ENCODE results near the gene MT1G. TPM values are rescaled to one million over a fixed set of nuclear protein-coding genes. Genes with fewer than 3 reads are reported as not detected.

MT1G gene
- total and polyA plus RNA-seq, 2 experiments from 2014 or later = 184 to 1,014 TPM

DNA sequence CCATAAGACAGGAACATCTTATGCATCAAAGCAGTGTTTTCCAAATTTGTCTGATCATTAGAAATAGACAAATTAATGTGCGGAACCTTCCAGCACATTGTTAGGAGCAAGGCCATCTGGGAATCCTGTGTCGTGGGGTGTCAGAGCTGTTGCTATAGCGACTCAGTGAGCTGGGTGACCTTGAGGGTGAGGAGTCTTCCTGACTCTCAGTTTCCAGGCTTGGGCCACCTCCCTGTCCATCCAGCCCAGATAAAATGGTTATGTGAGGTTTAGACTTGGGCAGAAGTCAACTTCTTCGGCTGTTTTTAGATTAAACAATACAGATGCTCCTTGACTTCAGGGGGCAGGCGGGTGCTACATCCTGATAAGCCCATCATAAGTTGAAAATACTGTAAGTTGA is 35.0 kb upstream of the MT1G start:
- ATAC-seq = no peak
- no peaks in the 10 kb centered on the region for H4K20me1 ChIP-seq (replicated peaks; ENCODE audit: insufficient read depth)
- peaks cover 11% of the 10 kb centered on the region for H3K4me1 Mint-ChIP-seq
- peaks cover 16% of the 10 kb centered on the region for H3K27me3 Mint-ChIP-seq (ENCODE audit: insufficient read depth, low read depth, poor library complexity)
- 0 out of 2 replicates have a peak, but pooled peaks cover 4% of the 10 kb centered on the region for H3F3A ChIP-seq (replicated peaks; ENCODE audit: low read depth)
- H3K4me3 Mint-ChIP-seq = no peak overlapping the region
- H2AFZ ChIP-seq = 0 out of 2 replicates have a peak overlapping the region, but pooled peaks have one; percentile 16
- H3K27ac ChIP-seq (ENCODE audit: low read depth) = no peak overlapping the region
- H3K4me3 ChIP-seq = no peak overlapping the region
- H3K4me1 ChIP-seq (ENCODE audit: insufficient read depth) = peaks cover 7% of the 10 kb centered on the region; the same call in 1 of the 2 replicates
- H3K9me3 Mint-ChIP-seq = peaks cover 2% of the 10 kb centered on the region; the same call in 1 of the 3 replicates
- H3K27ac Mint-ChIP-seq = no peak overlapping the region
- no peak overlapping the region for H3K4me2 ChIP-seq
- H3K36me3 Mint-ChIP-seq (ENCODE audit: low read depth) = 0 out of 3 replicates have a peak, but pooled peaks cover 2% of the 10 kb centered on the region
- H3K27me3 ChIP-seq (ENCODE audit: insufficient read depth) = no peaks in the 10 kb centered on the region
- H3K79me2 ChIP-seq (replicated peaks; ENCODE audit: insufficient read depth) = no peaks in the 10 kb centered on the region
- no peak for DNase-seq (ENCODE audit: low spot score)
- no peaks in the 10 kb centered on the region for H3K9me2 ChIP-seq (ENCODE audit: insufficient read depth)
- TF ChIP-seq JUNB (IDR thresholded peaks at IDR 0.05; ENCODE audit: unreplicated experiment) (no peak), STAT1 (IDR thresholded peaks at IDR 0.05; ENCODE audit: unreplicated experiment) (no peak), CREB1 (CRISPR knock-in tag; IDR thresholded peaks at IDR 0.05; ENCODE audit: low read depth) (no peak), EZH2phosphoT487 (IDR thresholded peaks at IDR 0.05; ENCODE audit: unreplicated experiment) (no peak), ZNF114 (CRISPR knock-in tag; IDR thresholded peaks at IDR 0.05) (no peak)
- TF ChIP-seq, protein P1, sequence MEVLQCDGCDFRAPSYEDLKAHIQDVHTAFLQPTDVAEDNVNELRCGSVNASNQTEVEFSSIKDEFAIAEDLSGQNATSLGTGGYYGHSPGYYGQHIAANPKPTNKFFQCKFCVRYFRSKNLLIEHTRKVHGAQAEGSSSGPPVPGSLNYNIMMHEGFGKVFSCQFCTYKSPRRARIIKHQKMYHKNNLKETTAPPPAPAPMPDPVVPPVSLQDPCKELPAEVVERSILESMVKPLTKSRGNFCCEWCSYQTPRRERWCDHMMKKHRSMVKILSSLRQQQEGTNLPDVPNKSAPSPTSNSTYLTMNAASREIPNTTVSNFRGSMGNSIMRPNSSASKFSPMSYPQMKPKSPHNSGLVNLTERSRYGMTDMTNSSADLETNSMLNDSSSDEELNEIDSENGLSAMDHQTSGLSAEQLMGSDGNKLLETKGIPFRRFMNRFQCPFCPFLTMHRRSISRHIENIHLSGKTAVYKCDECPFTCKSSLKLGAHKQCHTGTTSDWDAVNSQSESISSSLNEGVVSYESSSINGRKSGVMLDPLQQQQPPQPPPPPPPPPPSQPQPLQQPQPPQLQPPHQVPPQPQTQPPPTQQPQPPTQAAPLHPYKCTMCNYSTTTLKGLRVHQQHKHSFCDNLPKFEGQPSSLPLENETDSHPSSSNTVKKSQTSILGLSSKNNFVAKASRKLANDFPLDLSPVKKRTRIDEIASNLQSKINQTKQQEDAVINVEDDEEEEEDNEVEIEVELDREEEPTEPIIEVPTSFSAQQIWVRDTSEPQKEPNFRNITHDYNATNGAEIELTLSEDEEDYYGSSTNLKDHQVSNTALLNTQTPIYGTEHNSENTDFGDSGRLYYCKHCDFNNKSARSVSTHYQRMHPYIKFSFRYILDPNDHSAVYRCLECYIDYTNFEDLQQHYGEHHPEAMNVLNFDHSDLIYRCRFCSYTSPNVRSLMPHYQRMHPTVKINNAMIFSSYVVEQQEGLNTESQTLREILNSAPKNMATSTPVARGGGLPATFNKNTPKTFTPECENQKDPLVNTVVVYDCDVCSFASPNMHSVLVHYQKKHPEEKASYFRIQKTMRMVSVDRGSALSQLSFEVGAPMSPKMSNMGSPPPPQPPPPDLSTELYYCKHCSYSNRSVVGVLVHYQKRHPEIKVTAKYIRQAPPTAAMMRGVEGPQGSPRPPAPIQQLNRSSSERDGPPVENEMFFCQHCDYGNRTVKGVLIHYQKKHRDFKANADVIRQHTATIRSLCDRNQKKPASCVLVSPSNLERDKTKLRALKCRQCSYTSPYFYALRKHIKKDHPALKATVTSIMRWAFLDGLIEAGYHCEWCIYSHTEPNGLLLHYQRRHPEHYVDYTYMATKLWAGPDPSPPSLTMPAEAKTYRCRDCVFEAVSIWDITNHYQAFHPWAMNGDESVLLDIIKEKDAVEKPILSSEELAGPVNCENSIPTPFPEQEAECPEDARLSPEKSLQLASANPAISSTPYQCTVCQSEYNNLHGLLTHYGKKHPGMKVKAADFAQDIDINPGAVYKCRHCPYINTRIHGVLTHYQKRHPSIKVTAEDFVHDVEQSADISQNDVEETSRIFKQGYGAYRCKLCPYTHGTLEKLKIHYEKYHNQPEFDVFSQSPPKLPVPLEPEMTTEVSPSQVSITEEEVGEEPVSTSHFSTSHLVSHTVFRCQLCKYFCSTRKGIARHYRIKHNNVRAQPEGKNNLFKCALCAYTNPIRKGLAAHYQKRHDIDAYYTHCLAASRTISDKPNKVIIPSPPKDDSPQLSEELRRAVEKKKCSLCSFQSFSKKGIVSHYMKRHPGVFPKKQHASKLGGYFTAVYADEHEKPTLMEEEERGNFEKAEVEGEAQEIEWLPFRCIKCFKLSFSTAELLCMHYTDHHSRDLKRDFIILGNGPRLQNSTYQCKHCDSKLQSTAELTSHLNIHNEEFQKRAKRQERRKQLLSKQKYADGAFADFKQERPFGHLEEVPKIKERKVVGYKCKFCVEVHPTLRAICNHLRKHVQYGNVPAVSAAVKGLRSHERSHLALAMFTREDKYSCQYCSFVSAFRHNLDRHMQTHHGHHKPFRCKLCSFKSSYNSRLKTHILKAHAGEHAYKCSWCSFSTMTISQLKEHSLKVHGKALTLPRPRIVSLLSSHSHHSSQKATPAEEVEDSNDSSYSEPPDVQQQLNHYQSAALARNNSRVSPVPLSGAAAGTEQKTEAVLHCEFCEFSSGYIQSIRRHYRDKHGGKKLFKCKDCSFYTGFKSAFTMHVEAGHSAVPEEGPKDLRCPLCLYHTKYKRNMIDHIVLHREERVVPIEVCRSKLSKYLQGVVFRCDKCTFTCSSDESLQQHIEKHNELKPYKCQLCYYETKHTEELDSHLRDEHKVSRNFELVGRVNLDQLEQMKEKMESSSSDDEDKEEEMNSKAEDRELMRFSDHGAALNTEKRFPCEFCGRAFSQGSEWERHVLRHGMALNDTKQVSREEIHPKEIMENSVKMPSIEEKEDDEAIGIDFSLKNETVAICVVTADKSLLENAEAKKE (CRISPR knock-in tag; IDR thresholded peaks at IDR 0.05) = no peak
- TF ChIP-seq, protein P2, sequence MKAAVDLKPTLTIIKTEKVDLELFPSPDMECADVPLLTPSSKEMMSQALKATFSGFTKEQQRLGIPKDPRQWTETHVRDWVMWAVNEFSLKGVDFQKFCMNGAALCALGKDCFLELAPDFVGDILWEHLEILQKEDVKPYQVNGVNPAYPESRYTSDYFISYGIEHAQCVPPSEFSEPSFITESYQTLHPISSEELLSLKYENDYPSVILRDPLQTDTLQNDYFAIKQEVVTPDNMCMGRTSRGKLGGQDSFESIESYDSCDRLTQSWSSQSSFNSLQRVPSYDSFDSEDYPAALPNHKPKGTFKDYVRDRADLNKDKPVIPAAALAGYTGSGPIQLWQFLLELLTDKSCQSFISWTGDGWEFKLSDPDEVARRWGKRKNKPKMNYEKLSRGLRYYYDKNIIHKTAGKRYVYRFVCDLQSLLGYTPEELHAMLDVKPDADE (IDR thresholded peaks at IDR 0.05) = no peak
- TF ChIP-seq, protein P3, sequence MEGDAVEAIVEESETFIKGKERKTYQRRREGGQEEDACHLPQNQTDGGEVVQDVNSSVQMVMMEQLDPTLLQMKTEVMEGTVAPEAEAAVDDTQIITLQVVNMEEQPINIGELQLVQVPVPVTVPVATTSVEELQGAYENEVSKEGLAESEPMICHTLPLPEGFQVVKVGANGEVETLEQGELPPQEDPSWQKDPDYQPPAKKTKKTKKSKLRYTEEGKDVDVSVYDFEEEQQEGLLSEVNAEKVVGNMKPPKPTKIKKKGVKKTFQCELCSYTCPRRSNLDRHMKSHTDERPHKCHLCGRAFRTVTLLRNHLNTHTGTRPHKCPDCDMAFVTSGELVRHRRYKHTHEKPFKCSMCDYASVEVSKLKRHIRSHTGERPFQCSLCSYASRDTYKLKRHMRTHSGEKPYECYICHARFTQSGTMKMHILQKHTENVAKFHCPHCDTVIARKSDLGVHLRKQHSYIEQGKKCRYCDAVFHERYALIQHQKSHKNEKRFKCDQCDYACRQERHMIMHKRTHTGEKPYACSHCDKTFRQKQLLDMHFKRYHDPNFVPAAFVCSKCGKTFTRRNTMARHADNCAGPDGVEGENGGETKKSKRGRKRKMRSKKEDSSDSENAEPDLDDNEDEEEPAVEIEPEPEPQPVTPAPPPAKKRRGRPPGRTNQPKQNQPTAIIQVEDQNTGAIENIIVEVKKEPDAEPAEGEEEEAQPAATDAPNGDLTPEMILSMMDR (conservative IDR thresholded peaks at IDR 0.05; ENCODE audit: low read depth in 2 of 2) = no peak
- no peaks in the 10 kb centered on the region for H3K36me3 ChIP-seq (ENCODE audit: insufficient read depth)

Measured in GM23338 (cell line).